PC-3 (cell line): ENCODE measurements around the gene DDX17. TPM values are rescaled to one million over a fixed set of nuclear protein-coding genes. Genes with fewer than 3 reads are reported as not detected.

Experiments
- ATAC-seq: fragments of 200-7000 bp; cut with Tn5 transposase; 2 replicates; pipeline ENCODE4 v1.9.1; 2020; ENCODE audit warnings: mild to moderate bottlenecking, moderate library complexity
- BruUV-seq: library from RNA; stranded (reverse); fragments of 400-500 nt; replicated peaks from 2 replicates; lab custom pipeline; 2021; lab: Mats Ljungman, UMichigan
- CTCF ChIA-PET: fragments of 300-600 bp; sonication (Branson Sonifier 250); formaldehyde crosslinking; loops from one replicate; lab custom pipeline; 2022; ENCODE audit warnings: antibody characterized with exemption; lab: Charles Lee
- POLR2A ChIA-PET: fragments of 300-600 bp; sonication (Branson Sonifier 250); formaldehyde crosslinking; loops from one replicate; lab custom pipeline; 2022; ENCODE audit warnings: antibody characterized with exemption; ENCODE audit not compliant: unreplicated experiment; lab: Charles Lee
- DNase-seq: peaks from one replicate; pipeline ENCODE4 v3.0.0-alpha.2; 2015
- H2AFZ ChIP-seq: fragments of 300-600 bp; sonication (generic); 2 replicates; pipeline ENCODE4 v1.6.0; 2016; ENCODE audit warnings: antibody characterized with exemption, low read length
- H3F3A ChIP-seq: fragments of 300-600 bp; sonication (generic); one replicate; pipeline ENCODE4 v1.6.0; 2017; ENCODE audit warnings: antibody characterized with exemption, low read length, control low read depth, mild to moderate bottlenecking; ENCODE audit not compliant: unreplicated experiment
- H3K27ac ChIP-seq: fragments of 300-600 bp; sonication (generic); 2 replicates; pipeline ENCODE4 v1.5.1; 2016; ENCODE audit warnings: mild to moderate bottlenecking, low read length
- H3K27me3 ChIP-seq: fragments of 300-600 bp; sonication (generic); 2 replicates; pipeline ENCODE4 v1.6.1; 2016; ENCODE audit warnings: low read length, mixed read lengths
- H3K36me3 ChIP-seq: fragments of 300-600 bp; sonication (generic); 2 replicates; pipeline ENCODE4 v1.6.1; 2016; ENCODE audit warnings: low read depth, mixed run types, low read length, mixed read lengths
- H3K4me1 ChIP-seq: fragments of 300-600 bp; sonication (generic); 2 replicates; pipeline ENCODE4 v1.5.1; 2016; ENCODE audit warnings: low read length; ENCODE audit not compliant: insufficient read depth
- H3K4me2 ChIP-seq: fragments of 300-600 bp; sonication (generic); 2 replicates; pipeline ENCODE4 v1.6.0; 2016; ENCODE audit warnings: low read length
- H3K4me3 ChIP-seq: fragments of 300-600 bp; sonication (generic); 2 replicates; pipeline ENCODE4 v1.5.1; 2016; ENCODE audit warnings: mild to moderate bottlenecking, low read length, mixed read lengths
- H3K79me2 ChIP-seq: fragments of 300-600 bp; sonication (generic); 2 replicates; pipeline ENCODE4 v1.6.1; 2017; ENCODE audit warnings: low read length, mixed read lengths
- H3K9ac ChIP-seq: fragments of 300-600 bp; sonication (generic); 2 replicates; pipeline ENCODE4 v1.6.0; 2016; ENCODE audit warnings: mild to moderate bottlenecking, low read length
- H3K9me2 ChIP-seq: fragments of 300-600 bp; sonication (generic); replicated peaks from 2 replicates; pipeline ENCODE4 v1.6.1; 2016; ENCODE audit warnings: mixed run types, low read length, mixed read lengths
- H3K9me3 ChIP-seq: fragments of 300-600 bp; sonication (generic); 2 replicates; pipeline ENCODE4 v1.6.1; 2016; ENCODE audit warnings: low read length, mixed read lengths
- H4K20me1 ChIP-seq: fragments of 300-600 bp; sonication (generic); 2 replicates; pipeline ENCODE4 v1.6.1; 2016; ENCODE audit warnings: low read length, mixed read lengths
- EZH2 ChIP-seq: fragments of 300-600 bp; sonication (generic); IDR thresholded peaks from one replicate; pipeline ENCODE4 v1.6.1; 2017; ENCODE audit warnings: antibody characterized with exemption, mild to moderate bottlenecking, low read length; ENCODE audit not compliant: unreplicated experiment
- EZH2phosphoT487 ChIP-seq: fragments of 300-600 bp; sonication (generic); IDR thresholded peaks from 2 replicates; pipeline ENCODE4 v1.6.1; 2018; ENCODE audit warnings: mild to moderate bottlenecking, antibody characterized with exemption, low read length, borderline replicate concordance
- intact Hi-C: fragments of 100-400 bp; cut with micrococcal nuclease; formaldehyde crosslinking; loops from 2 replicates; pipeline ENCODE4 v1.9.0; 2023
- total RNA-seq: library from RNA; depleted of rRNA; stranded (reverse); fragments of >200 nt; gene quantifications from 2 replicates; pipeline ENCODE4 v1.2.3, GENCODE V29; 2014
- TF ChIP-seq, protein P1 (sequence below): fragments of 300-600 bp; sonication (generic); conservative IDR thresholded peaks from 2 replicates; pipeline ENCODE4 v1.5.1; 2017; ENCODE audit warnings: antibody characterized with exemption, low read depth, mild to moderate bottlenecking, low read length

Gene DDX17
- total RNA-seq, 1 experiment from 2014 or later, result 333 TPM

DNA sequence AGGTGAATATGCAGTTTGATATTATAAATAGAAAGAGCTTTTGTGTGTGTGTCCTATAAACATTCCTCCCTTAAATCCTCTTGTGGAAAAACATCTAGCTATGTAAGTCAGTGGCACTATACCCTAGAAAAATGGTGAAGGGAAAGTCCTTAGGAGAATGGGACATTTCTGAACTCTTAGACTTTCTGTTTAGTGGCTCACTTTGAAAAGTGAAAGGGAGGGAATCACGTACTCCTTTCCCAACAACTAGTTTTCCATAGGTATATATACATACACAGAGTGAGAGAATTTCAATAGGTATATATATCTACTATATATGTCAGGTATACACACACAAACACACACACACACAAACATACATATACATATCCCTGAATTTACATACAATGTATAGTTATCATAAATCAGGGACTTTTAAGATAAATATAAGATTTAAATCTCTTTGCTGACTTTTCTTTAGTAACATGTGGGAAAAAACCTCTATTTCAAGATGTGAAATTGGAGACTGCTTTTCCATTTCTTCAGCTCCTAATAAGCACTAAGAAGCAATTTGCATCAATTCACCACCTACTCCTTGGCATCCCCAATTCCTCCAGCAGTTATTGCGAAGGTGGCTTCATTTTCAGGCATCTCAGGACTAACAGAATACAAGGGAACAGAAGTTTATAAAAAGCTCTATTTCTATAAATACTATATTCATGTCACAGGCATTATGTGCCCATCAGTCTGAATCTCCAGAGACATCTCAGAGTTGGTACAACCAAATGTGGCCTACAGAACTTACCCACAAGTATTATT is 13.5 kb upstream of the DDX17 start:
- Histone ChIP-seq H3K36me3 (no peaks in the 10 kb centered on the region), H4K20me1 (no peaks in the 10 kb centered on the region), H3K9me3 (no peaks in the 10 kb centered on the region), H2AFZ (no peak overlapping the region), H3K27ac (no peak overlapping the region), H3K9me2 (no peaks in the 10 kb centered on the region), H3K4me1 (no peaks in the 10 kb centered on the region), H3K4me2 (no peak overlapping the region), H3K4me3 (no peak overlapping the region), H3K79me2 (no peaks in the 10 kb centered on the region), H3K9ac (no peak overlapping the region), H3F3A (no peaks in the 10 kb centered on the region), H3K27me3 (no peaks in the 10 kb centered on the region)
- no TSS peak for BruUV-seq
- ATAC-seq, result no peak
- intact Hi-C loops, result no loop called here
- TF ChIP-seq EZH2 (no peak), EZH2phosphoT487 (no peak)
- TF ChIP-seq, protein P1, sequence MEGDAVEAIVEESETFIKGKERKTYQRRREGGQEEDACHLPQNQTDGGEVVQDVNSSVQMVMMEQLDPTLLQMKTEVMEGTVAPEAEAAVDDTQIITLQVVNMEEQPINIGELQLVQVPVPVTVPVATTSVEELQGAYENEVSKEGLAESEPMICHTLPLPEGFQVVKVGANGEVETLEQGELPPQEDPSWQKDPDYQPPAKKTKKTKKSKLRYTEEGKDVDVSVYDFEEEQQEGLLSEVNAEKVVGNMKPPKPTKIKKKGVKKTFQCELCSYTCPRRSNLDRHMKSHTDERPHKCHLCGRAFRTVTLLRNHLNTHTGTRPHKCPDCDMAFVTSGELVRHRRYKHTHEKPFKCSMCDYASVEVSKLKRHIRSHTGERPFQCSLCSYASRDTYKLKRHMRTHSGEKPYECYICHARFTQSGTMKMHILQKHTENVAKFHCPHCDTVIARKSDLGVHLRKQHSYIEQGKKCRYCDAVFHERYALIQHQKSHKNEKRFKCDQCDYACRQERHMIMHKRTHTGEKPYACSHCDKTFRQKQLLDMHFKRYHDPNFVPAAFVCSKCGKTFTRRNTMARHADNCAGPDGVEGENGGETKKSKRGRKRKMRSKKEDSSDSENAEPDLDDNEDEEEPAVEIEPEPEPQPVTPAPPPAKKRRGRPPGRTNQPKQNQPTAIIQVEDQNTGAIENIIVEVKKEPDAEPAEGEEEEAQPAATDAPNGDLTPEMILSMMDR, result no peak
- DNase-seq, result no peak
- POLR2A ChIA-PET, result no interaction called here
- CTCF ChIA-PET, result no interaction called here

DNA sequence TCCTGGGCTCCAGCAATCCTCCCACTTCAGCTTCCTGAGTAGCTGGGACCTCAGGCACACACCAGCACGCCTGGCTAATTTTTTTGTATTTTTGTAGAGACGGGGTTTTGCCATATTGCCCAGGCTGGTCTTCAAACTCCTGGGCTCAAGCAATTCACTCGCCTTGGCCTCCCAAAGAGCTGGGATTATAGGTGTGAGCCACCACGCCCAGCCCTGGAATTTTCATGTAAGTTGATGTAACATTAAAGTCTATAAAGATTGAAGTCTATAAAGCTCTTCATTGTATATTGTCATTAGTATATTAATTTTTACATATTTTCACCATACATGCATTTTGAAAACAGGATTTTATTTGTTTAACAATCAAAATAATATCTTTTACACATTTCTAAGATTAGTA is 12.5 kb upstream of the DDX17 start:
- H3K27ac ChIP-seq, result no peak overlapping the region
- H4K20me1 ChIP-seq, result no peaks in the 10 kb centered on the region
- ChIA-PET CTCF (no interaction called here), POLR2A (no interaction called here)
- no peaks in the 10 kb centered on the region for H3K27me3 ChIP-seq
- H3K36me3 ChIP-seq, result no peaks in the 10 kb centered on the region
- DNase-seq, result no peak
- H3K4me2 ChIP-seq, result no peak overlapping the region
- H3K79me2 ChIP-seq, result no peaks in the 10 kb centered on the region
- H3K4me1 ChIP-seq, result no peaks in the 10 kb centered on the region
- no peak for TF ChIP-seq EZH2phosphoT487
- TF ChIP-seq, protein P1, result no peak
- no peak overlapping the region for H3K4me3 ChIP-seq
- H3K9me2 ChIP-seq, result no peaks in the 10 kb centered on the region
- H3K9ac ChIP-seq, result no peak overlapping the region
- ATAC-seq, result peak; percentile 43; the same call in 1 of the 2 replicates
- H3K9me3 ChIP-seq, result no peaks in the 10 kb centered on the region
- BruUV-seq, result no TSS peak
- H2AFZ ChIP-seq, result no peak overlapping the region
- H3F3A ChIP-seq, result no peaks in the 10 kb centered on the region
- intact Hi-C loops, result no loop called here

DNA sequence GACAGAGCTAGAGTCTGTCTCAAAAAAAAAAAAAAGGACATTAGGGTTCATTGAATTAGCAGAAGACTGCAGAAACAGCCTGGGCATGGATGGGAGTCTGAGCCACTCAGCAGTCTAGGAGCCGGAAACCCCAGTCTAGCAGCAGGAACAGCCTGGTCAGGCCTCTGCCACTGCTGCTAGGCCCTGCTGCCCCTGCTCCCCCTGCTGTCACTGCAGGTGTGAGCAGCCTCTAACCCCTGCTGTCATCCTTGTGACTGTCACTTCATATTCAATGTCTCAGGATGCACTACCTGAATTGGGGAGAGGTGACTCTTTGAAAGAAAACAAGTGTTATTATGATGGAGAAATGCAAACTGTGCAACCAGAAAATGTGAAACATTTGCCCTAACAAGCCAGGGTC is 7.0 kb upstream of the DDX17 start:
- BruUV-seq, result no TSS peak

More for the DNA sequence above, 7.0 kb upstream of the DDX17 start:
- no peak overlapping the region for H3K27ac ChIP-seq
- no peaks in the 10 kb centered on the region for H4K20me1 ChIP-seq
- no peak overlapping the region for H3K9ac ChIP-seq
- H3K79me2 ChIP-seq, result no peaks in the 10 kb centered on the region
- intact Hi-C loops, result no loop called here
- H3K9me3 ChIP-seq, result no peaks in the 10 kb centered on the region
- no peak overlapping the region for H2AFZ ChIP-seq
- CTCF ChIA-PET, result interaction anchor here (0.7 kb wide), 1 partner anchor 461 kb away, joined by 5 read pairs; no protein-coding TSS in a partner anchor
- H3K27me3 ChIP-seq, result no peaks in the 10 kb centered on the region
- no peaks in the 10 kb centered on the region for H3K9me2 ChIP-seq
- DNase-seq, result peak; percentile 3
- ATAC-seq, result peak; percentile 54; the same call in 1 of the 2 replicates
- POLR2A ChIA-PET, result no interaction called here
- TF ChIP-seq EZH2phosphoT487 (no peak), EZH2 (no peak)
- TF ChIP-seq, protein P1, result 0 out of 2 replicates have a peak, but pooled peaks have one; percentile 21
- H3F3A ChIP-seq, result no peaks in the 10 kb centered on the region
- no peaks in the 10 kb centered on the region for H3K4me1 ChIP-seq
- no peak overlapping the region for H3K4me2 ChIP-seq
- H3K36me3 ChIP-seq, result no peaks in the 10 kb centered on the region
- no peak overlapping the region for H3K4me3 ChIP-seq
